SU-DHL-6 (cell line): ENCODE data around the gene SPATS1.

Source experiments
- H2AFZ ChIP-seq: fragments of 200-600 bp; sonication (generic); 2 replicates; pipeline ENCODE4 v1.6.1; 2014; ENCODE audit warnings: low read depth, mild to moderate bottlenecking, moderate library complexity, mixed read lengths, antibody characterized with exemption, low read length; ENCODE audit not compliant: severe bottlenecking
- H3F3A ChIP-seq: fragments of 200-600 bp; shearing (Covaris generic); 2 replicates; pipeline ENCODE4 v1.6.0; 2016; ENCODE audit warnings: antibody characterized with exemption, mild to moderate bottlenecking; ENCODE audit not compliant: insufficient read depth
- H3K27ac ChIP-seq: fragments of 200-600 bp; sonication (generic); 2 replicates; pipeline ENCODE4 v1.5.1; 2016; ENCODE audit warnings: low read depth, mild to moderate bottlenecking, low read length, moderate library complexity, mixed read lengths
- H3K27me3 ChIP-seq: fragments of 200-600 bp; sonication (generic), shearing (Covaris generic); 2 replicates; pipeline ENCODE4 v1.6.0; 2014; ENCODE audit warnings: mild to moderate bottlenecking, low read length
- H3K36me3 ChIP-seq: fragments of 200-600 bp; sonication (generic); 2 replicates; pipeline ENCODE4 v1.6.1; 2014; ENCODE audit warnings: mild to moderate bottlenecking, low read length, mixed read lengths
- H3K4me2 ChIP-seq: fragments of 300-600, 200-600 bp; shearing (Covaris generic), sonication (generic); 2 replicates; pipeline ENCODE4 v1.6.0; 2014; ENCODE audit warnings: low read length, low read depth, mild to moderate bottlenecking; ENCODE audit not compliant: poor library complexity, severe bottlenecking
- H3K4me3 ChIP-seq: fragments of 200-600 bp; sonication (generic); 2 replicates; pipeline ENCODE4 v1.5.1; 2014; ENCODE audit warnings: antibody characterized with exemption, low read length, mild to moderate bottlenecking, mixed read lengths; ENCODE audit not compliant: insufficient read depth, poor library complexity, severe bottlenecking
- H3K79me2 ChIP-seq: fragments of 200-600 bp; sonication (generic); 2 replicates; pipeline ENCODE4 v1.6.1; 2014; ENCODE audit warnings: mild to moderate bottlenecking, low read length, moderate library complexity; ENCODE audit not compliant: insufficient read depth
- H3K9ac ChIP-seq: fragments of 200-600 bp; sonication (generic); 2 replicates; pipeline ENCODE4 v1.7.0; 2014; ENCODE audit warnings: mild to moderate bottlenecking, low read length
- H3K9me2 ChIP-seq: fragments of 200-600 bp; sonication (generic); replicated peaks from 2 replicates; pipeline ENCODE4 v1.6.1; 2014; ENCODE audit warnings: low read length; ENCODE audit not compliant: insufficient read depth
- H3K9me3 ChIP-seq: fragments of 200-600 bp; sonication (generic); 2 replicates; pipeline ENCODE4 v1.6.1; 2014; ENCODE audit warnings: low read length, mixed read lengths; ENCODE audit not compliant: insufficient read depth
- H4K20me1 ChIP-seq: fragments of 200-600 bp; sonication (generic); 2 replicates; pipeline ENCODE4 v1.6.1; 2014; ENCODE audit warnings: low read depth, mild to moderate bottlenecking, antibody characterized with exemption, low read length, moderate library complexity, mixed read lengths
- CTCF ChIP-seq: fragments of 200-600 bp; sonication (generic); IDR thresholded peaks from one replicate; pipeline ENCODE4 v1.5.1; 2017; ENCODE audit warnings: antibody characterized with exemption, mild to moderate bottlenecking, low read length, moderate library complexity; ENCODE audit not compliant: insufficient read depth, poor library complexity, severe bottlenecking
- EZH2phosphoT487 ChIP-seq: fragments of 200-600 bp; sonication (generic), shearing (Covaris generic); conservative IDR thresholded peaks from 2 replicates; pipeline ENCODE4 v1.6.1; 2018; ENCODE audit warnings: mild to moderate bottlenecking, antibody characterized with exemption, low read length, moderate library complexity, mixed read lengths

Gene SPATS1

GRCh38 chr6:44306710-44307109, 35.7 kb upstream of the SPATS1 start:
- no peaks in the 10 kb centered on the region; the same call in 1 of the 2 replicates for H3K36me3 ChIP-seq
- no peak overlapping the region for H2AFZ ChIP-seq
- H3K9me2 ChIP-seq: no peaks in the 10 kb centered on the region
- no peaks in the 10 kb centered on the region for H3F3A ChIP-seq
- 0 out of 2 replicates have a peak, but pooled peaks cover 1% of the 10 kb centered on the region for H3K79me2 ChIP-seq
- H3K27me3 ChIP-seq: no peaks in the 10 kb centered on the region
- no peak overlapping the region for H3K27ac ChIP-seq
- H4K20me1 ChIP-seq: no peaks in the 10 kb centered on the region
- no peak for TF ChIP-seq EZH2phosphoT487
- no peak for TF ChIP-seq CTCF
- H3K9ac ChIP-seq: no peak overlapping the region
- no peak overlapping the region for H3K4me3 ChIP-seq
- no peak overlapping the region for H3K4me2 ChIP-seq
- H3K9me3 ChIP-seq: no peaks in the 10 kb centered on the region

GRCh38 chr6:44307217-44307616, 35.2 kb upstream of the SPATS1 start:
- H3K79me2 ChIP-seq: 0 out of 2 replicates have a peak, but pooled peaks cover 6% of the 10 kb centered on the region
- no peak for TF ChIP-seq CTCF
- no peak for TF ChIP-seq EZH2phosphoT487
- H3K27me3 ChIP-seq: no peaks in the 10 kb centered on the region
- H3F3A ChIP-seq: no peaks in the 10 kb centered on the region
- no peak overlapping the region for H3K4me3 ChIP-seq
- H3K4me2 ChIP-seq: no peak overlapping the region
- H2AFZ ChIP-seq: no peak overlapping the region
- no peaks in the 10 kb centered on the region for H3K9me3 ChIP-seq
- no peaks in the 10 kb centered on the region; the same call in 1 of the 2 replicates for H3K36me3 ChIP-seq
- no peak overlapping the region for H3K27ac ChIP-seq
- H4K20me1 ChIP-seq: no peaks in the 10 kb centered on the region
- no peaks in the 10 kb centered on the region for H3K9me2 ChIP-seq
- no peak overlapping the region for H3K9ac ChIP-seq

- Histone ChIP-seq H3K9ac (no peak overlapping the region), H2AFZ (no peak overlapping the region), H3K27ac (no peak overlapping the region), H3K9me3 (no peaks in the 10 kb centered on the region), H3K36me3 (no peaks in the 10 kb centered on the region; the same call in 1 of the 2 replicates), H3K9me2 (no peaks in the 10 kb centered on the region), H3K27me3 (no peaks in the 10 kb centered on the region), H3K4me3 (no peak overlapping the region), H4K20me1 (no peaks in the 10 kb centered on the region), H3K4me2 (no peak overlapping the region), H3K79me2 (peaks cover 12% of the 10 kb centered on the region; the same call in 1 of the 2 replicates), H3F3A (no peaks in the 10 kb centered on the region)
- no peak for TF ChIP-seq EZH2phosphoT487
- TF ChIP-seq CTCF: no peak
Observed at GRCh38 chr6:44309092-44309491, 33.4 kb upstream of the SPATS1 start.
